IPS-NIHi7 (cell line): ENCODE measurements around the gene IRGQ.

Experiments
- DNase-seq: peaks from one replicate; pipeline ENCODE4 v3.0.0; 2012; ENCODE audit warnings: mixed read lengths; ENCODE audit errors: extremely low spot score

IRGQ gene

GRCh38 chr19:43544077-43544476 lies 51.9 kb downstream of the IRGQ start:
- DNase-seq, result no peak

GRCh38 chr19:43541920-43542650 lies 53.8 kb downstream of the IRGQ start:
- no peak for DNase-seq

GRCh38 chr19:43540381-43540780 lies 55.6 kb downstream of the IRGQ start:
- DNase-seq, result no peak

GRCh38 chr19:43538922-43539321 lies 57.0 kb downstream of the IRGQ start:
- no peak for DNase-seq

- peak; percentile 90 for DNase-seq
Observed at GRCh38 chr19:43534816-43535761, 60.8 kb downstream of the IRGQ start.
